BJ (cell line): ENCODE measurements around the gene KBTBD8. TPM values are rescaled to one million over a fixed set of nuclear protein-coding genes. Genes with fewer than 3 reads are reported as not detected.

Experiments used
- CTCF ChIA-PET: fragments of 350-600 bp; formaldehyde crosslinking; extraction: SDS; loops from one replicate; lab custom pipeline; 2021; ENCODE audit warnings: antibody characterized with exemption, inconsistent platforms; lab: Yijun Ruan, JAX
- POLR2A ChIA-PET: fragments of 300-600 bp; sonication (Branson Sonifier 250); formaldehyde crosslinking; extraction: SDS; loops from one replicate; lab custom pipeline; 2021; ENCODE audit warnings: antibody characterized with exemption; lab: Charles Lee
- DNase-seq: peaks from one replicate; pipeline ENCODE4 v3.0.0-alpha.2; 2011; ENCODE audit warnings: low read depth
- H3K27me3 ChIP-seq: 2 replicates; pipeline ENCODE4 v1.6.0; 2011; ENCODE audit warnings: low read length; ENCODE audit not compliant: control insufficient read depth, insufficient read depth
- H3K36me3 ChIP-seq: 2 replicates; pipeline ENCODE4 v1.5.1; 2011; ENCODE audit warnings: low read length; ENCODE audit not compliant: control insufficient read depth, insufficient read depth
- H3K4me3 ChIP-seq: 2 replicates; pipeline ENCODE4 v1.5.1; 2011; ENCODE audit warnings: low read depth, mild to moderate bottlenecking, control low read depth, low read length
- polyA plus RNA-seq: library from polyadenylated mRNA; depleted of rRNA; stranded (reverse); fragments of >200 nt; gene quantifications from 2 replicates; pipeline ENCODE4 v1.2.3, GENCODE V29; 2011
- TF ChIP-seq, protein P1 (sequence below): IDR thresholded peaks from 2 replicates; pipeline ENCODE4 v1.5.1; 2011; ENCODE audit warnings: low read depth, mild to moderate bottlenecking, control low read depth, inconsistent platforms, low read length, moderate library complexity; ENCODE audit not compliant: insufficient read depth

The KBTBD8 gene
- polyA plus RNA-seq, 1 experiment, result 0.31 TPM

DNA sequence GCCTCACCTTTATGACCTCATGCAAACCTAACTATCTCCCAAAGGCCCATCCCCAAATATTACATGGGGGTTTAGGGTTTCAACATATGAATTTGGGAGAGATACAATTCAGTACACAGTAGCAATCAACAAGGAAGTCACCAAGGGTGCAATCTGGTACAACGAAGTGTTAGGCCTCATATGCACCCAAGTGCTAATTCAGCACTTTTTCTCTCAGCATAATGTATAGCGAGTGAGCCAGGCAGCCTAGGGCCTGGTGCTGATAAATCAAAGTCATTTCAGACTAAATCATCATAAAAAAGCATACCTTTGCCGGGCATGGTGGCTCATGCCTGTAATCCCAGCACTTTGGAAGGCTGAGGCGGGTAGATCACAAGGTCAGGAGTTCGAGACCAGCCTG is 11.7 kb upstream of the KBTBD8 start:
- POLR2A ChIA-PET, result no interaction called here
- TF ChIP-seq, protein P1, sequence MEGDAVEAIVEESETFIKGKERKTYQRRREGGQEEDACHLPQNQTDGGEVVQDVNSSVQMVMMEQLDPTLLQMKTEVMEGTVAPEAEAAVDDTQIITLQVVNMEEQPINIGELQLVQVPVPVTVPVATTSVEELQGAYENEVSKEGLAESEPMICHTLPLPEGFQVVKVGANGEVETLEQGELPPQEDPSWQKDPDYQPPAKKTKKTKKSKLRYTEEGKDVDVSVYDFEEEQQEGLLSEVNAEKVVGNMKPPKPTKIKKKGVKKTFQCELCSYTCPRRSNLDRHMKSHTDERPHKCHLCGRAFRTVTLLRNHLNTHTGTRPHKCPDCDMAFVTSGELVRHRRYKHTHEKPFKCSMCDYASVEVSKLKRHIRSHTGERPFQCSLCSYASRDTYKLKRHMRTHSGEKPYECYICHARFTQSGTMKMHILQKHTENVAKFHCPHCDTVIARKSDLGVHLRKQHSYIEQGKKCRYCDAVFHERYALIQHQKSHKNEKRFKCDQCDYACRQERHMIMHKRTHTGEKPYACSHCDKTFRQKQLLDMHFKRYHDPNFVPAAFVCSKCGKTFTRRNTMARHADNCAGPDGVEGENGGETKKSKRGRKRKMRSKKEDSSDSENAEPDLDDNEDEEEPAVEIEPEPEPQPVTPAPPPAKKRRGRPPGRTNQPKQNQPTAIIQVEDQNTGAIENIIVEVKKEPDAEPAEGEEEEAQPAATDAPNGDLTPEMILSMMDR, result no peak
- Histone ChIP-seq H3K27me3 (peaks cover 3% of the 10 kb centered on the region; the same call in 1 of the 2 replicates), H3K36me3 (no peaks in the 10 kb centered on the region), H3K4me3 (no peak overlapping the region)
- no peak for DNase-seq
- CTCF ChIA-PET, result interaction anchor here (1.1 kb wide), 1 partner anchor 15 kb away, joined by 5 read pairs; no protein-coding TSS in a partner anchor

DNA sequence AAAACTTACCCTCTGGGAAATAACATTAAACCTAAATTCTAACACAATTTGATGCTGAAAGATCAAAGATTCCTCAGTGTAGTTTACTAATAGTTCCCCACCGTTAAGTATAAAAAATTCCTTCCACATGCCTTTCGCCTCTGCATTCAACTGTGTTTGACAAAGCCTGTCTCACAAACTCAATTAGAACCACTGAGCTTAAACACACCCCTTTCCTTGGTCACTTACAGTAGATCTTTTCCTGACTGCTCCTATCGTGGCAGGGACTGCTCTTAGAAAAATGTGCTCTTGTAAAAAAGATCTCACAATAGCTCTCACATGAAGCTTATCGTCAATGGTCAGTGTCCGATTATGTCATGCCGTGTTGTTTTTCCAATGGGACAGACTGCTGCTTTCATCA is 8.9 kb upstream of the KBTBD8 start:
- TF ChIP-seq, protein P1, result no peak
- ChIA-PET CTCF (interaction anchor here (1.1 to 3.2 kb wide), 4 partner anchors 9 to 20 kb away, joined by 4 to 19 read pairs (median 4); partner anchors contain the start of gene KBTBD8), POLR2A (no interaction called here)
- Histone ChIP-seq H3K36me3 (no peaks in the 10 kb centered on the region), H3K4me3 (no peak overlapping the region), H3K27me3 (0 out of 2 replicates have a peak, but pooled peaks cover 1% of the 10 kb centered on the region)
- DNase-seq, result no peak

DNA sequence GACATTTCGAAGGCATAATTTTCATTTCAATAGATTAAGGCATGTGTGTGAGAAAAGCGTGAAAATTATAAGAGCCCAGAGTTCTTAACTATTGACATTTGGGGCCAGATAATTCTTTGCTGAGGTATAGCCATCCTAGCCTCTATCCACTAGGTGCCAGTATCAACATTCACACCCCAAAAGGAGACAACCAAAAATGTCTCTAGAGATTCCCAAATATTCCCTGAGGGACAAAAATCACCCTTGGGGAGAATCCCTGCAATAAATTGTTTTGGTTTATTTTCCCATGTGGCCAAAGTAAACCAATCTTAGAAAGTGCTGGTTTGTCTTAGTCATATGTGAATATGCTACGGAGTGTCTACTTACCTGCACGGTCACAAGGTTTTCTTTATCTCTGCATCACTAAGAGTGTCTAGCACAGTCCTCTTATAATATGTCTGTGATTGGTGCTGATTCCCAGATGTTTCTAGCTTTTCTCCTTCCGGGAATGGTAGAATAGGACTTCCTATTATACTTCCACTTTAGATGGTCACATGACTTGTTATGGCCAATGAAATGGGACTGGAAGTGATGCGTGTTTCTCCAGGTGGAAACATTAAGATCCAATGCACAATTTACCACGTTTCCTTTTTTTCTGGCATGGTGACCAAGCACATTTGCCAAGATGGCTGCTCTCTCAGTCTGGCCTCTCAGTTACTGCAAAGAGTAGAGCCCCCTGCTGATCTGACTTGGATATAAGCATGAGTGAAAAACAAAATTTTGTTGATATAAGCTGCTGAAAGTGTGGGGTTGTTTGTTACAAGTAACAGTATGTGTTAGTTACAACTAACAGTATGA is 8.0 kb upstream of the KBTBD8 start:
- TF ChIP-seq, protein P1, result 0 out of 2 replicates have a peak, but pooled peaks have one; percentile 6
- no peak for DNase-seq
- Histone ChIP-seq H3K36me3 (no peaks in the 10 kb centered on the region), H3K4me3 (no peak overlapping the region), H3K27me3 (0 out of 2 replicates have a peak, but pooled peaks cover 1% of the 10 kb centered on the region)
- CTCF ChIA-PET, result interaction anchor here (0.9 to 3.2 kb wide), 6 partner anchors 8 to 124 kb away, joined by 4 to 19 read pairs (median 4); partner anchors contain the start of gene KBTBD8
- POLR2A ChIA-PET, result no interaction called here

DNA sequence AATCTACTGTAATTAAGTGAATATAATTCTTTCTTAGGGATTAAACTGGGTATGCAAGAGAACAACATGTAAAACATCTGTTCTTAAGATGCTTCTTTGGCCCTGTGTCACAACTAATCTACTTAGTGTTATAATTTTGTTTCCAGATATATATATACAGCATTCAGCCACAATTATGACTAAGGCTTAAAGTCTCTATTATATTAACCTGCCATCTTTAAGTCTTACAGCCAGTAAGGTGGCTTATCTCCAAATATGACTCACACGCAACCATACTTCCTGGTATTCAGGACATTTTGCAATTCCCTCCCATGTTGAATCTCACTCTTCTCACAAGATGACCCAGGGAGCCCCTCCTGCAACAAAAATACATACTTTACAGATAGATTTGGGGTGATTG is 6.6 kb upstream of the KBTBD8 start:
- POLR2A ChIA-PET, result no interaction called here
- TF ChIP-seq, protein P1, result no peak
- CTCF ChIA-PET, result interaction anchor here (0.6 to 1.0 kb wide), 2 partner anchors 122 to 833 kb away, joined by 3 to 4 read pairs; no protein-coding TSS in a partner anchor
- DNase-seq, result no peak
- Histone ChIP-seq H3K4me3 (no peak overlapping the region), H3K27me3 (0 out of 2 replicates have a peak, but pooled peaks cover 1% of the 10 kb centered on the region), H3K36me3 (no peaks in the 10 kb centered on the region)

DNA sequence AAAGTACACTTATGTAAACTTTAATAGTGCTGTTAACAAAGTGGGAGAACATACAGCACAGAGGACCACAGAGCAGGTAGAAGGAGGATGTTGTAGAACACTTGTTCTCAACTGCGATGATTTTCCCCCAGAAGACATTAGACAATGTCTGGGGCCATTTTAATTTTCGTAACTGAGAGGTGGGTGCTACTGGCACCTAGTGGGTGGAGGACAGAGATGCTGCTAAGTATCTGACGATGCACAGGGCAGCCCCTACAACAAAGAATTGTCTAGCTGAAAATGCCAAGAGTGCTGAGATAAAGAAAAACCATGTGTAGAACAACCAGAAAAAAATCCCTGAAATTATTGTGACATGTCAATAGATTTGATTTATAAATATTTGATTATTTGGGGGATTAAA is 5.0 kb upstream of the KBTBD8 start:
- ChIA-PET POLR2A (no interaction called here), CTCF (no interaction called here)
- no peak for DNase-seq
- Histone ChIP-seq H3K36me3 (no peaks in the 10 kb centered on the region), H3K27me3 (0 out of 2 replicates have a peak, but pooled peaks cover 1% of the 10 kb centered on the region), H3K4me3 (no peak overlapping the region)
- TF ChIP-seq, protein P1, result no peak
